Esophagus muscularis mucosa (tissue), 3 donors: ENCODE results near the gene MACROD2.

Source experiments
- CTCF ChIP-seq, 3 experiments: fragments of 200-600 bp in 2 of 3; fragments of 450-650 bp in 1 of 3; sonication (generic) in 2 of 3; IDR thresholded peaks; one replicate each; pipeline ENCODE4 v1.5.1; 2017 to 2019; ENCODE audit warnings: antibody characterized with exemption in 3 of 3, mild to moderate bottlenecking in 2 of 3, moderate library complexity in 1 of 3
- POLR2A ChIP-seq: fragments of 450-650 bp; IDR thresholded peaks from one replicate; pipeline ENCODE4 v1.6.1; 2017; ENCODE audit warnings: antibody characterized with exemption, moderate library complexity, mild to moderate bottlenecking, low read depth

GRCh38 chr20:15333170-15333569, 1337.9 kb downstream of the MACROD2 start:
- no peak for TF ChIP-seq CTCF (IDR thresholded peaks at IDR 0.05)
- no peak for TF ChIP-seq POLR2A
